ENCODE results near the gene ASTN1. TPM values are rescaled to one million over a fixed set of nuclear protein-coding genes. Genes with fewer than 3 reads are reported as not detected.

The ASTN1 gene
- total and polyA plus RNA-seq, 5 experiments from 2014 or later = not detected

DNA sequence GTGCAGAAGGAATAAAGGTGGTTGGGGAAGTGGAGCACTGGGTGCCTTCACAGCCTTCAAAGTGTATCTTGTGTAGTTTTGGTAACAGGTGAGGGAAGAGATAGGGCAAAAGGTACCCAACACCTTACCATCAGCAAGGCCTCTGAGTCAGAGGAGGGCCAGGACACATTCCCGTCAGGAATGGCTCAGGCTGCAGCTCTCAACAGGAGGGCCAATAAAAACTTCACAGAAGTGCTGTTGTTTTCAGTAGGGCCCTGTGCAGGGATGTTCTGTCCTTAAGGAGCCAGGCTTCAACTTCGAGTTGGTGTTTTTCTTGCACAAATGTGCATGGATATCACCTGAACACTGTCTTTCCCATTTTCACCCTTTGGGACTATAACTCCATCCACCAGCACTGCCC is 333.4 kb downstream of the ASTN1 start:
- POLR2A ChIA-PET = no interaction called here
- H3K27ac Mint-ChIP-seq = no peak overlapping the region
- H3K36me3 Mint-ChIP-seq = no peaks in the 10 kb centered on the region
- peaks cover 0 to 2% (median 0%) of the 10 kb centered on the region in 5 donors for H3K27me3 Mint-ChIP-seq
- no peak overlapping the region for H3K4me3 Mint-ChIP-seq
- no peak for ATAC-seq
- H3K4me1 Mint-ChIP-seq = no peaks in the 10 kb centered on the region
- no peak for DNase-seq
- H3K9me3 Mint-ChIP-seq = peaks cover 0 to 4% (median 0%) of the 10 kb centered on the region in 9 donors

DNA sequence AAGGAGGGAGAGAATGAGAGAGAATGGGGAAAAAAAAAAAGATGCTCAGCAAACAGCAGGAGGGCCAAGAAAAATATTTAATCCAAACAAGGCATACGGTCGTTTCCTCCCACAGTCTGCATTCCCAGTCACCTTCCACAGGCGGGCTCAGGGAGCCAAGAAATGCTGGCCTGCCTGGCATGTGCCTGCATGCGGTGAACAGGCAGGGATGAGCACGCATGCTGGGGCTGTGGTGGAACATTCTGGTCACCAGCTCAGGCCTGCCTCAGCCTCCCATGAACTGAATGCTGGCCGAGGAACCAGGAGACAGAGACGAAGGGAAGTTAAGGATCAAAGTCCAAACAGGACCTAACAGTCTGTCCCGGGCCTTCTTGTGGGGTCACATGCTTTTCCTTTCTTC is 335.3 kb downstream of the ASTN1 start:
- Mint-ChIP-seq H3K27ac (no peak overlapping the region), H3K4me1 (no peaks in the 10 kb centered on the region), H3K9me3 (peaks cover 0 to 7% (median 0%) of the 10 kb centered on the region in 9 donors), H3K4me3 (no peak overlapping the region), H3K36me3 (no peaks in the 10 kb centered on the region), H3K27me3 (peaks cover 0 to 4% (median 0%) of the 10 kb centered on the region in 5 donors)
- no peak for ATAC-seq
- POLR2A ChIA-PET = no interaction called here
- DNase-seq = no peak

GRCh38 chr1:176826265-176826664 is 338.2 kb downstream of the ASTN1 start:
- no peak overlapping the region for H3K27ac Mint-ChIP-seq
- POLR2A ChIA-PET = no interaction called here

GRCh38 chr1:176820391-176821031 is 344.0 kb downstream of the ASTN1 start:
- H3K27ac Mint-ChIP-seq = no peak overlapping the region
- no peak overlapping the region for H3K4me3 Mint-ChIP-seq
- peaks cover 0 to 2% (median 0%) of the 10 kb centered on the region in 9 donors for H3K9me3 Mint-ChIP-seq
- ATAC-seq (no peak), DNase-seq (no peak)
- no peaks in the 10 kb centered on the region for H3K36me3 Mint-ChIP-seq
- POLR2A ChIA-PET = interaction anchor here (0.6 kb wide), 1 partner anchor 13 kb away, joined by 4 read pairs; no protein-coding TSS in a partner anchor
- peaks cover 0 to 3% (median 2%) of the 10 kb centered on the region in 5 donors for H3K27me3 Mint-ChIP-seq
- no peaks in the 10 kb centered on the region for H3K4me1 Mint-ChIP-seq

More at GRCh38 chr1:176826265-176826664, 338.2 kb downstream of the ASTN1 start:
- no peak for DNase-seq
- Mint-ChIP-seq H3K27me3 (peaks cover 0 to 7% (median 0%) of the 10 kb centered on the region in 5 donors), H3K9me3 (peaks cover 0 to 7% (median 0%) of the 10 kb centered on the region in 9 donors), H3K4me1 (no peaks in the 10 kb centered on the region), H3K36me3 (no peaks in the 10 kb centered on the region), H3K4me3 (no peak overlapping the region)
- no peak for ATAC-seq

DNA sequence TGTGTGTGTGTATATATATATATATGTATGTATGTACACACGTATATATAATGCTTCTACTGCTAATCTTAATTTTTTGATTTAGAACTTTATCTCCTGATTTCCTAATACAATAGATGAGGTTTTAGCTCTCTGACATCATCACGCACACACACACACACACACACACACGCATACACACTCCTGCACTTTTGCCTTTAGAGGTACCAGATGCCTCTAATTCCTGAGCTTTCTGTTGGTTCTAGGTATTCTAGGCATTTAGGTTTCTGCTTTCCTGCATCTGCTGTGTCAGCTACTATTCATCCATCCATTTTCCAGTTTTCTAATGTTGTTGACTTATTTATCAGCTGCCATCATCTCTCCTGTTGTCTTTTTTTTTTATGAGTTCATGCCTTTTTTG is 348.3 kb downstream of the ASTN1 start:
- Mint-ChIP-seq H3K4me1 (no peaks in the 10 kb centered on the region), H3K27me3 (peaks cover 0 to 9% (median 0%) of the 10 kb centered on the region in 5 donors), H3K27ac (no peak overlapping the region), H3K9me3 (peaks cover 0 to 2% (median 0%) of the 10 kb centered on the region in 9 donors), H3K36me3 (no peaks in the 10 kb centered on the region), H3K4me3 (no peak overlapping the region)
- DNase-seq (no peak), ATAC-seq (no peak)
- POLR2A ChIA-PET = no interaction called here

GRCh38 chr1:176815621-176816020 is 348.9 kb downstream of the ASTN1 start:
- Mint-ChIP-seq H3K9me3 (peaks cover 0 to 2% (median 0%) of the 10 kb centered on the region in 9 donors), H3K27me3 (peaks cover 0 to 9% (median 0%) of the 10 kb centered on the region in 5 donors), H3K27ac (no peak overlapping the region), H3K4me3 (no peak overlapping the region), H3K4me1 (no peaks in the 10 kb centered on the region), H3K36me3 (no peaks in the 10 kb centered on the region)
- no peak for DNase-seq
- ATAC-seq = no peak
- POLR2A ChIA-PET = no interaction called here

- Mint-ChIP-seq H3K4me1 (no peaks in the 10 kb centered on the region), H3K27ac (no peak overlapping the region), H3K36me3 (no peaks in the 10 kb centered on the region), H3K9me3 (peaks cover 0 to 2% (median 0%) of the 10 kb centered on the region in 9 donors), H3K27me3 (peaks cover 0 to 9% (median 2%) of the 10 kb centered on the region in 5 donors), H3K4me3 (no peak overlapping the region)
- no peak for DNase-seq
- ATAC-seq = no peak
- POLR2A ChIA-PET = no interaction called here
These were observed 352.8 kb downstream of the ASTN1 start for GRCh38 chr1:176811511-176812288.

- no peaks in the 10 kb centered on the region for H3K4me1 Mint-ChIP-seq
- H3K36me3 Mint-ChIP-seq = no peaks in the 10 kb centered on the region
- H3K27ac Mint-ChIP-seq = no peak overlapping the region
- peaks cover 0 to 4% (median 0%) of the 10 kb centered on the region in 9 donors for H3K9me3 Mint-ChIP-seq
- no peak overlapping the region for H3K4me3 Mint-ChIP-seq
- ATAC-seq = no peak
- POLR2A ChIA-PET = no interaction called here
- H3K27me3 Mint-ChIP-seq = peaks cover 0 to 4% (median 2%) of the 10 kb centered on the region in 5 donors
- DNase-seq = no peak
These were observed 355.2 kb downstream of the ASTN1 start for GRCh38 chr1:176809292-176809691.

Small RNA genes within 50 kb of the gene (microRNA-seq; reads per million reads assigned to microRNA genes)
- not detected for gene MIR488 (ENCODE audit: borderline microRNAs expressed)

Other genes starting within 250 kb of the ASTN1 start
- not detected for gene BRINP2, start 6.2 kb upstream of the ASTN1 start, total RNA-seq
- not detected for gene BRINP2, start 6.2 kb upstream of the ASTN1 start, polyA plus RNA-seq

Measured in naive thymus-derived CD8-positive, alpha-beta T cell (primary cell).